ENCODE measurements around the gene TRAF4. TPM values are rescaled to one million over a fixed set of nuclear protein-coding genes. Genes with fewer than 3 reads are reported as not detected.
"Not testable (repeated sequence)": the region's sequence is repeated elsewhere in the genome, so short reads cannot be mapped to it uniquely, and the experiment has no call there.

TRAF4 gene
- total RNA-seq, 2 experiments from 2014 or later = 96.5 to 117 TPM

- ChIA-PET POLR2A (interaction anchor here (0.9 to 1.3 kb wide), 2 partner anchors 8 to 12 kb away, joined by 3 to 4 read pairs; partner anchors contain the start of gene NEK8), CTCF (interaction anchor here (0.7 to 1.3 kb wide), 4 partner anchors 8 to 430 kb away, joined by 4 to 10 read pairs (median 5); no protein-coding TSS in a partner anchor)
- no peak overlapping the region for H3K27ac Mint-ChIP-seq
- DNase-seq = peak; percentile 29
- H3K36me3 Mint-ChIP-seq (ENCODE audit: low read depth) = peaks cover 23% of the 10 kb centered on the region
- peak overlapping the region; percentile 57 for H3K4me3 Mint-ChIP-seq
- H3K9me3 Mint-ChIP-seq (ENCODE audit: low read depth) = no peaks in the 10 kb centered on the region
- peaks cover 30% of the 10 kb centered on the region for H3K4me1 Mint-ChIP-seq
- intact Hi-C loops (cut with DNase I, micrococcal nuclease) = no loop called here
- peaks cover 19% of the 10 kb centered on the region for H3K27me3 Mint-ChIP-seq
- no peak for ATAC-seq
Observed at GRCh38 chr17:28716740-28717577, 26.9 kb upstream of the TRAF4 start.

- intact Hi-C loops (cut with DNase I, micrococcal nuclease) = no loop called here
- Mint-ChIP-seq H3K4me1 (peaks cover 29% of the 10 kb centered on the region), H3K27me3 (peaks cover 17% of the 10 kb centered on the region), H3K27ac (peak within 1 kb of the TSS; percentile 70), H3K4me3 (peak within 1 kb of the TSS; percentile 99), H3K36me3 (ENCODE audit: low read depth) (peaks cover 31% of the 10 kb centered on the region), H3K9me3 (ENCODE audit: low read depth) (no peaks in the 10 kb centered on the region)
- peak; percentile 47 for DNase-seq
- ChIA-PET POLR2A (no interaction called here), CTCF (no interaction called here)
- ATAC-seq = no peak
Observed at GRCh38 chr17:28717578-28718332, 26.1 kb upstream of the TRAF4 start, which contains the start of gene RAB34. TSS of gene RAB34 (minus strand) at chr17:28717868. CDS start at chr17:28717266, 602 bp downstream.

- Mint-ChIP-seq H3K4me1 (peaks cover 34% of the 10 kb centered on the region), H3K27me3 (peaks cover 17% of the 10 kb centered on the region), H3K4me3 (peak overlapping the region; percentile 99), H3K36me3 (ENCODE audit: low read depth) (peaks cover 36% of the 10 kb centered on the region), H3K27ac (peak overlapping the region; percentile 70), H3K9me3 (ENCODE audit: low read depth) (no peaks in the 10 kb centered on the region)
- DNase-seq (no peak), ATAC-seq (no peak)
- intact Hi-C loops (cut with DNase I, micrococcal nuclease) = loop anchor here (1.0 kb wide), 6 partner anchors 7 to 383 kb away; partner anchors contain the start of genes PROCA1 (in 2 of the 2), BLTP2 (in 1 of the 2), DHRS13 (in 1 of the 2) and IFT20 (in 1 of the 2)
- POLR2A ChIA-PET = interaction anchor here (1.5 kb wide), 1 partner anchor 233 kb away, joined by 19 read pairs; the partner anchor contains the start of gene PHF12
- CTCF ChIA-PET = interaction anchor here (2.5 kb wide), 1 partner anchor 10 kb away, joined by 22 read pairs; the partner anchor contains the start of gene NEK8
Observed at GRCh38 chr17:28718333-28719020, 25.3 kb upstream of the TRAF4 start.

- peak overlapping the region; percentile 99 for H3K27ac Mint-ChIP-seq
- H3K4me3 Mint-ChIP-seq = peak overlapping the region; percentile 99
- ChIA-PET POLR2A (interaction anchor here (0.6 to 3.3 kb wide), 17 partner anchors 8 to 573 kb away, joined by 3 to 35 read pairs (median 5); partner anchors contain the start of genes BLTP2, IFT20, NEK8 and PHF12), CTCF (interaction anchor here (0.8 to 2.5 kb wide), 14 partner anchors 8 to 245 kb away, joined by 3 to 23 read pairs (median 6); partner anchors contain the start of genes ALDOC, FAM222B, NEK8 and PHF12)
- intact Hi-C loops (cut with DNase I, micrococcal nuclease) = loop anchor here (1.0 kb wide), 6 partner anchors 8 to 384 kb away; partner anchors contain the start of genes PROCA1 (in 2 of the 2), BLTP2 (in 1 of the 2), DHRS13 (in 1 of the 2) and IFT20 (in 1 of the 2)
- DNase-seq = no peak
- ATAC-seq = peak; percentile 0
- H3K9me3 Mint-ChIP-seq (ENCODE audit: low read depth) = no peaks in the 10 kb centered on the region
- peaks cover 15% of the 10 kb centered on the region for H3K27me3 Mint-ChIP-seq
- peaks cover 40% of the 10 kb centered on the region for H3K4me1 Mint-ChIP-seq
- H3K36me3 Mint-ChIP-seq (ENCODE audit: low read depth) = peaks cover 42% of the 10 kb centered on the region
Observed at GRCh38 chr17:28719021-28719433, 24.8 kb upstream of the TRAF4 start.

GRCh38 chr17:28720247-28720996 lies 23.4 kb upstream of the TRAF4 start:
- peaks cover 56% of the 10 kb centered on the region for H3K36me3 Mint-ChIP-seq (ENCODE audit: low read depth)
- peak overlapping the region; percentile 99 for H3K4me3 Mint-ChIP-seq
- CTCF ChIA-PET = interaction anchor here (0.6 to 2.5 kb wide), 11 partner anchors 8 to 233 kb away, joined by 3 to 23 read pairs (median 6); partner anchors contain the start of genes ALDOC, NEK8, PHF12 and PIGS
- POLR2A ChIA-PET = interaction anchor here (0.5 to 3.3 kb wide), 11 partner anchors 8 to 231 kb away, joined by 3 to 35 read pairs (median 8); partner anchors contain the start of genes BLTP2, NEK8, PHF12 and PROCA1
- peaks cover 9% of the 10 kb centered on the region for H3K27me3 Mint-ChIP-seq
- H3K9me3 Mint-ChIP-seq (ENCODE audit: low read depth) = no peaks in the 10 kb centered on the region
- DNase-seq (peak; percentile 61), ATAC-seq (no peak)
- intact Hi-C loops (cut with DNase I, micrococcal nuclease) = loop anchor here (1.0 to 10.0 kb wide), 3 partner anchors 8 to 894 kb away; partner anchors contain the start of gene NEK8 (in 1 of the 2)
- H3K4me1 Mint-ChIP-seq = peaks cover 53% of the 10 kb centered on the region
- H3K27ac Mint-ChIP-seq = peak overlapping the region; percentile 99

- intact Hi-C loops (cut with DNase I, micrococcal nuclease) = loop anchor here (1.0 to 10.0 kb wide), 3 partner anchors 7 to 894 kb away; partner anchors contain the start of gene NEK8 (in 1 of the 2)
- not testable (repeated sequence) for ATAC-seq; H3K9me3 Mint-ChIP-seq (ENCODE audit: low read depth); H3K27me3 Mint-ChIP-seq
- Mint-ChIP-seq H3K36me3 (ENCODE audit: low read depth) (peaks cover 60% of the 10 kb centered on the region), H3K4me1 (peaks cover 53% of the 10 kb centered on the region), H3K27ac (peak overlapping the region; percentile 99), H3K4me3 (peak overlapping the region; percentile 99)
- POLR2A ChIA-PET = interaction anchor here (2.0 to 3.3 kb wide), 3 partner anchors 7 to 228 kb away, joined by 13 to 35 read pairs (median 31); partner anchors contain the start of genes NEK8 and PROCA1
- CTCF ChIA-PET = interaction anchor here (0.7 to 1.3 kb wide), 2 partner anchors 90 to 271 kb away, joined by 3 read pairs; no protein-coding TSS in a partner anchor
- DNase-seq = peak; percentile 30
Observed at GRCh38 chr17:28720997-28721329, 22.8 kb upstream of the TRAF4 start.

GRCh38 chr17:28722417-28723158 lies 21.2 kb upstream of the TRAF4 start:
- H3K27ac Mint-ChIP-seq = peak overlapping the region; percentile 99
- ATAC-seq = no peak
- peaks cover 58% of the 10 kb centered on the region for H3K4me1 Mint-ChIP-seq
- peak overlapping the region; percentile 99 for H3K4me3 Mint-ChIP-seq
- DNase-seq = no peak
- CTCF ChIA-PET = interaction anchor here (0.7 to 1.4 kb wide), 5 partner anchors 28 to 425 kb away, joined by 3 to 5 read pairs (median 3); no protein-coding TSS in a partner anchor
- H3K9me3 Mint-ChIP-seq (ENCODE audit: low read depth) = no peaks in the 10 kb centered on the region
- intact Hi-C loops (cut with DNase I, micrococcal nuclease) = loop anchor here (10.0 kb wide), 2 partner anchors 392 to 892 kb away; no protein-coding TSS in a partner anchor
- POLR2A ChIA-PET = interaction anchor here (0.7 kb wide), 2 partner anchors 204 to 387 kb away, joined by 4 to 11 read pairs; no protein-coding TSS in a partner anchor
- H3K36me3 Mint-ChIP-seq (ENCODE audit: low read depth) = peaks cover 60% of the 10 kb centered on the region
- H3K27me3 Mint-ChIP-seq = peaks cover 3% of the 10 kb centered on the region

- POLR2A ChIA-PET = interaction anchor here (0.7 to 6.3 kb wide), 3 partner anchors 24 to 203 kb away, joined by 4 to 111 read pairs (median 11); partner anchors contain the start of genes FAM222B and TRAF4
- intact Hi-C loops (cut with DNase I, micrococcal nuclease) = loop anchor here (10.0 kb wide), 2 partner anchors 392 to 892 kb away; no protein-coding TSS in a partner anchor
- H3K4me3 Mint-ChIP-seq = peak overlapping the region; percentile 99
- H3K9me3 Mint-ChIP-seq (ENCODE audit: low read depth) = no peaks in the 10 kb centered on the region
- no peak for DNase-seq
- peaks cover under 1% of the 10 kb centered on the region for H3K27me3 Mint-ChIP-seq
- ATAC-seq = no peak
- peaks cover 60% of the 10 kb centered on the region for H3K36me3 Mint-ChIP-seq (ENCODE audit: low read depth)
- peaks cover 57% of the 10 kb centered on the region for H3K4me1 Mint-ChIP-seq
- H3K27ac Mint-ChIP-seq = peak overlapping the region; percentile 90
- CTCF ChIA-PET = interaction anchor here (1.4 to 8.9 kb wide), 2 partner anchors 24 to 88 kb away, joined by 3 to 294 read pairs; partner anchors contain the start of gene TRAF4
Observed at GRCh38 chr17:28723159-28723835, 20.5 kb upstream of the TRAF4 start.
